Astrocyte (in vitro differentiated cells and primary cell): Measurements from ENCODE around the gene ATG7.

Experiments used
- CTCF ChIP-seq: IDR thresholded peaks from 2 replicates; pipeline ENCODE4 v1.5.1; 2011; ENCODE audit warnings: low read depth, mild to moderate bottlenecking, inconsistent platforms, low read length, moderate library complexity; ENCODE audit not compliant: insufficient read depth
- EZH2 ChIP-seq: IDR thresholded peaks from 2 replicates; pipeline ENCODE4 v1.6.1; 2012; ENCODE audit warnings: mild to moderate bottlenecking, low read length, inconsistent platforms; ENCODE audit not compliant: insufficient read depth

- no peak for TF ChIP-seq CTCF
- no peak for TF ChIP-seq EZH2
Measured at GRCh38 chr3:11589706-11590105, 317.5 kb downstream of the ATG7 start.
